Measurements from ENCODE around the gene TEX44. TPM values are rescaled to one million over a fixed set of nuclear protein-coding genes. Genes with fewer than 3 reads are reported as not detected.

The TEX44 gene
- total and polyA plus RNA-seq, 2 donors (not counting 1 experiment from before 2014, with no cell fraction given), result not detected

DNA sequence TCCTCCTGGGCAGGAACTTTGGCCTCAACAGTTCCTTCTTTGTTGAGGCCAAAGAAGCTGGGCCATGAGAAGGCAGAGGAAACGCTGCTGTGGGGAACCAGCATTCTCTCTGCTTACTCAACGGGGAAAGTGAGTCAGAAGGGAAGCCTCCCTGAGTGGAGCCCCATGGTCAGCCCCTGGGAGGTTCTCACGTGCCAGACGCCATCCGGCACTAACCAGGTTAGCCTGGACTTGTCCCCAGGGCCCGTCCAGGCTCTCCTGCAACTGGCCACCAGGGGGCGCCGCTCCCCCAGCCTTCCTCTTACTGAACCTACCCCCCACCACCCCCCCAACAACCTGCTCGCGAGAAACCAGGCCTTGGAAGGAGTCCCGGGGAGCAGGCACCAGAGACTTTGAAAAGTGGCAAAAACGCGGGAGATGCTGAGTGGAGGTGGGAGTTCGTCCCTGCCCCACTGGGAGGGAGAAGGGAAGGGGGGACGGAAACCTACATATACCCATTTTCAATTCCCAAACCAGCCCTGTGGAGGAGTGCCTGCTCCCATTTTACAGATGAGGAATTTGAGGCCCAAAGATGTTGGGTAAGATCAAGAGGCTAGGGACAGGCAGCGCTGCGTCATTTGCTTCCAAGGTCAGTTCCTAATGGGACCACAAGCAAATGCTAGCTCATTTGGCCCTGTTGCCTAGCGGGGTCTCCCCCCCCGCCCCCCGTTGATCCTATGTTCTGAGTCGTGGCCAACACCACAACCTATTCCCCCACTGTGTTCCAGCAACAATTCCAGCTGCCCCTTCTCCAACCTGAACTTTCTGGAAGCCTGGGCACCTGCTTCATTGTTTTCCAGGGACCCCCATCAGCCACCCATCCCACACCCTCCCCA is 20.0 kb downstream of the TEX44 start:
- H3K4me3 Mint-ChIP-seq, result peak overlapping the region; percentile 86
- TF ChIP-seq, protein P1, sequence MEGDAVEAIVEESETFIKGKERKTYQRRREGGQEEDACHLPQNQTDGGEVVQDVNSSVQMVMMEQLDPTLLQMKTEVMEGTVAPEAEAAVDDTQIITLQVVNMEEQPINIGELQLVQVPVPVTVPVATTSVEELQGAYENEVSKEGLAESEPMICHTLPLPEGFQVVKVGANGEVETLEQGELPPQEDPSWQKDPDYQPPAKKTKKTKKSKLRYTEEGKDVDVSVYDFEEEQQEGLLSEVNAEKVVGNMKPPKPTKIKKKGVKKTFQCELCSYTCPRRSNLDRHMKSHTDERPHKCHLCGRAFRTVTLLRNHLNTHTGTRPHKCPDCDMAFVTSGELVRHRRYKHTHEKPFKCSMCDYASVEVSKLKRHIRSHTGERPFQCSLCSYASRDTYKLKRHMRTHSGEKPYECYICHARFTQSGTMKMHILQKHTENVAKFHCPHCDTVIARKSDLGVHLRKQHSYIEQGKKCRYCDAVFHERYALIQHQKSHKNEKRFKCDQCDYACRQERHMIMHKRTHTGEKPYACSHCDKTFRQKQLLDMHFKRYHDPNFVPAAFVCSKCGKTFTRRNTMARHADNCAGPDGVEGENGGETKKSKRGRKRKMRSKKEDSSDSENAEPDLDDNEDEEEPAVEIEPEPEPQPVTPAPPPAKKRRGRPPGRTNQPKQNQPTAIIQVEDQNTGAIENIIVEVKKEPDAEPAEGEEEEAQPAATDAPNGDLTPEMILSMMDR (IDR thresholded peaks at IDR 0.05), result peak; percentile 87
- no peak for TF ChIP-seq EZH2 (IDR thresholded peaks at IDR 0.05; ENCODE audit: borderline replicate concordance, insufficient read depth, low read depth, low read length, poor library complexity, severe bottlenecking)
- H3K4me1 Mint-ChIP-seq, result peaks cover 42% of the 10 kb centered on the region
- H3K36me3 ChIP-seq (replicated peaks in 1 of 2; ENCODE audit: control extremely low read depth in 1 of 2, control insufficient read depth in 1 of 2, extremely low read depth in 1 of 2, insufficient read depth in 2 of 2, low read length in 1 of 2), result no peaks in the 10 kb centered on the region
- peak overlapping the region; percentile 75 for H3K9ac ChIP-seq (ENCODE audit: low read length)
- H3K4me2 ChIP-seq (replicated peaks; ENCODE audit: low read depth, low read length, poor library complexity, severe bottlenecking), result peak overlapping the region; percentile 98
- peaks cover 21 to 34% of the 10 kb centered on the region in 2 donors for H3K4me1 ChIP-seq (ENCODE audit: control insufficient read depth in 2 of 2, insufficient read depth in 2 of 2, low read length in 2 of 2)
- H3K4me3 ChIP-seq (ENCODE audit: control extremely low read depth in 1 of 5, extremely low read depth in 1 of 5, insufficient read depth in 1 of 5, low read depth in 2 of 5, low read length in 4 of 5), result peak overlapping the region in 4 of 5 experiments; percentile 50 to 68 (median 58)
- no peaks in the 10 kb centered on the region for H3K27me3 Mint-ChIP-seq
- H3K27me3 ChIP-seq (replicated peaks in 1 of 4; ENCODE audit: control extremely low read depth in 1 of 4, control insufficient read depth in 3 of 4, insufficient read depth in 4 of 4, low read length in 3 of 4), result no peaks in the 10 kb centered on the region
- intact Hi-C loops (cut with micrococcal nuclease), result loop anchor here (1.0 to 5.0 kb wide), 8 partner anchors 8 to 1390 kb away; partner anchors contain the start of gene PTMA
- ATAC-seq (ENCODE audit: low read depth) (peak; percentile 39), DNase-seq (peak; percentile 93)
- H2AFZ ChIP-seq (ENCODE audit: insufficient read depth, low read depth, low read length, poor library complexity, severe bottlenecking), result peak overlapping the region; percentile 84
- ChIA-PET CTCF (interaction anchor here (0.9 to 15.6 kb wide), 20 partner anchors 8 to 288 kb away, joined by 3 to 561 read pairs (median 5); partner anchors contain the start of genes COPS7B, PDE6D and PTMA), POLR2A (interaction anchor here (0.6 to 8.3 kb wide), 20 partner anchors 8 to 188 kb away, joined by 3 to 422 read pairs (median 6); partner anchors contain the start of genes COPS7B, NCL and PTMA)
- H4K20me1 ChIP-seq (ENCODE audit: control insufficient read depth, insufficient read depth, low read length, poor library complexity, severe bottlenecking), result no peaks in the 10 kb centered on the region
- H3K27ac Mint-ChIP-seq, result peak overlapping the region; percentile 96
- H3K79me2 ChIP-seq (ENCODE audit: control insufficient read depth, insufficient read depth, low read length), result no peaks in the 10 kb centered on the region
- H3K9me3 ChIP-seq (ENCODE audit: control extremely low read depth in 1 of 3, control insufficient read depth in 2 of 3, insufficient read depth in 1 of 3, low read length in 2 of 3), result no peaks in the 10 kb centered on the region
- no peaks in the 10 kb centered on the region for H3K9me3 Mint-ChIP-seq (ENCODE audit: insufficient read depth)
- WGBS (ENCODE audit: insufficient coverage), result 29% methylated on average over 9 of the region's 21 CpGs
- peak overlapping the region; percentile 90 to 96 for H3K27ac ChIP-seq (ENCODE audit: low read length in 2 of 2)
